ENCODE results near the gene MYO18B.

DNA sequence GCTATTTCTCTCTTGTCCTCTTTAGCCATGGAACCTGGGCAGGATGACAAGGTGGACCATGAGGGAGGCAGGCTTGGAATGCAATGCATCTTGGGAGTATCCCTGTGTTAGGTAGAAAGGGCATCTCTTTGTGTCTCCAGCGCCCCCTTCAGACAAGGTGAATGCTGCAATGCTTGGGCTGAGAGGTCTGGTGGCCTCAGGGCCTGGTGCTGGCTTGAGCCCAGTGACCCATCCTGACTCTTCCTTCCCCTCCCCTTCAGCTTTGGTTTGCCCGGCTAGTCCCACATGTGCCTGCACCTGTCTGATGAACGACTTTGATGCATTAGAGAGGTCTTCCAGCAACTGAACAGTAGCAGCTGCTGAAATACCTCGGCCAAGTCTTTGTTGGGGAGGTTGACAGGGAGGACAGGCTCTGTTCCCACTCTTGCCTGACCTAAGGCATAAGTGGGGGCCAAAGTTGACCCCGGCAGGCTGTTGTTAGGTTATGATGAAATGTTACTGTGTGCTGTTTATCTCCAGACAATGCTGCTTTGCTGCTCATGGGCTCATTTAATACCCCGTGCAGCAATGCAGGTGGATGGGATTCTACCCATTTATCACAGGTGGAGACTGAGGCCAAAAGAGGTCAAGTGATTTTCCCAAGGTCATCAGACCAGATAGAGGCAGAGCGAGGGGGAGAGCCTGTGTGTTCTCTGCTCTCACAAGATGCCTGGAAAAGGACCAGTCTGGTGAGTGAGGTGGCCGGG lies 22.5 kb downstream of the MYO18B start:
- TF ChIP-seq, protein P1, sequence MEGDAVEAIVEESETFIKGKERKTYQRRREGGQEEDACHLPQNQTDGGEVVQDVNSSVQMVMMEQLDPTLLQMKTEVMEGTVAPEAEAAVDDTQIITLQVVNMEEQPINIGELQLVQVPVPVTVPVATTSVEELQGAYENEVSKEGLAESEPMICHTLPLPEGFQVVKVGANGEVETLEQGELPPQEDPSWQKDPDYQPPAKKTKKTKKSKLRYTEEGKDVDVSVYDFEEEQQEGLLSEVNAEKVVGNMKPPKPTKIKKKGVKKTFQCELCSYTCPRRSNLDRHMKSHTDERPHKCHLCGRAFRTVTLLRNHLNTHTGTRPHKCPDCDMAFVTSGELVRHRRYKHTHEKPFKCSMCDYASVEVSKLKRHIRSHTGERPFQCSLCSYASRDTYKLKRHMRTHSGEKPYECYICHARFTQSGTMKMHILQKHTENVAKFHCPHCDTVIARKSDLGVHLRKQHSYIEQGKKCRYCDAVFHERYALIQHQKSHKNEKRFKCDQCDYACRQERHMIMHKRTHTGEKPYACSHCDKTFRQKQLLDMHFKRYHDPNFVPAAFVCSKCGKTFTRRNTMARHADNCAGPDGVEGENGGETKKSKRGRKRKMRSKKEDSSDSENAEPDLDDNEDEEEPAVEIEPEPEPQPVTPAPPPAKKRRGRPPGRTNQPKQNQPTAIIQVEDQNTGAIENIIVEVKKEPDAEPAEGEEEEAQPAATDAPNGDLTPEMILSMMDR (IDR thresholded peaks at IDR 0.05; ENCODE audit: insufficient read depth, low read length, poor library complexity, severe bottlenecking), result no peak
- no peak for TF ChIP-seq EZH2phosphoT487 (conservative IDR thresholded peaks at IDR 0.05; ENCODE audit: low read length)

All from SU-DHL-6 (cell line).